HTR-8/SVneo (cell line): ENCODE measurements around the gene GREB1.

Source experiments
- DNase-seq: peaks from one replicate; pipeline ENCODE4 v3.0.0; 2011; ENCODE audit warnings: low spot score, mixed read lengths; ENCODE audit not compliant: insufficient read length
- FAIRE-seq: peaks from 2 replicates; lab custom pipeline; 2011; peaks lifted over from hg19 to GRCh38; lab: Jason Lieb, UNC

The GREB1 gene

DNA sequence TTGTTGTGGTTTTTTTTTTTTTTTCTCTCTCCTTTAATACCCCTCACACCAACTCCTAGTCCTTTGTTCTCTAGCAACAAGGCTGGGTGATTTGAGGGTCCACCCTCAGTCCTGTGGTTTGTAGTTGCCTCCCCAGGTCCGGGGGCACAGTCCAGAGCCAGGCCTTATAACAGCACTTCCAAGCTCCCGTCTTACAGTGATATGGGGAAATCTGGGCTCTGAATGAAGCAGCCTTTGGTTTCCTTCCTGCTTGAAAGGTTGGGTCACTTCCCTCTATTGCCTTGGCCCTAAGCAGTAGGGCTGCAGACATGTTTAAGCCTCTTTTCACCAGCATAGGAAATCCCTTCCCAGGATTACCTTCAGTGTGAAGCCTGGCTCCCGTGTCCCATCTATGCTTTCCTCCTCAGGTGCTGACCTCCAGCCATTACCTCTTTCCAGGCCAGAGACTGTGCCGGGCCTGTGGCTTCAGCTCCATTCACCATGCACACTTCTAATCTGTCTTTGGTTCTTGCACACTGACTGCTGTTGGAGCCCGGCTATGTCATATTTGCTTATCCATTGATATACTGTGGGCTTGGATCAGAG lies 157.3 kb downstream of the GREB1 start:
- DNase-seq (no peak), FAIRE-seq (no peak)
